ENCODE results near the gene GLTP.

GLTP gene

GRCh38 chr12:109915171-109916040 is 35.1 kb upstream of the GLTP start:
- TF ChIP-seq, protein P1, sequence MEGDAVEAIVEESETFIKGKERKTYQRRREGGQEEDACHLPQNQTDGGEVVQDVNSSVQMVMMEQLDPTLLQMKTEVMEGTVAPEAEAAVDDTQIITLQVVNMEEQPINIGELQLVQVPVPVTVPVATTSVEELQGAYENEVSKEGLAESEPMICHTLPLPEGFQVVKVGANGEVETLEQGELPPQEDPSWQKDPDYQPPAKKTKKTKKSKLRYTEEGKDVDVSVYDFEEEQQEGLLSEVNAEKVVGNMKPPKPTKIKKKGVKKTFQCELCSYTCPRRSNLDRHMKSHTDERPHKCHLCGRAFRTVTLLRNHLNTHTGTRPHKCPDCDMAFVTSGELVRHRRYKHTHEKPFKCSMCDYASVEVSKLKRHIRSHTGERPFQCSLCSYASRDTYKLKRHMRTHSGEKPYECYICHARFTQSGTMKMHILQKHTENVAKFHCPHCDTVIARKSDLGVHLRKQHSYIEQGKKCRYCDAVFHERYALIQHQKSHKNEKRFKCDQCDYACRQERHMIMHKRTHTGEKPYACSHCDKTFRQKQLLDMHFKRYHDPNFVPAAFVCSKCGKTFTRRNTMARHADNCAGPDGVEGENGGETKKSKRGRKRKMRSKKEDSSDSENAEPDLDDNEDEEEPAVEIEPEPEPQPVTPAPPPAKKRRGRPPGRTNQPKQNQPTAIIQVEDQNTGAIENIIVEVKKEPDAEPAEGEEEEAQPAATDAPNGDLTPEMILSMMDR (IDR thresholded peaks at IDR 0.05; ENCODE audit: low read depth, low read length), result no peak
- no peak overlapping the region for H3K4me3 ChIP-seq (ENCODE audit: low read depth, low read length)

GRCh38 chr12:109914461-109914860 is 34.1 kb upstream of the GLTP start:
- H3K4me3 ChIP-seq (ENCODE audit: low read depth, low read length), result no peak overlapping the region
- TF ChIP-seq, protein P1 (IDR thresholded peaks at IDR 0.05; ENCODE audit: low read depth, low read length), result no peak

DNA sequence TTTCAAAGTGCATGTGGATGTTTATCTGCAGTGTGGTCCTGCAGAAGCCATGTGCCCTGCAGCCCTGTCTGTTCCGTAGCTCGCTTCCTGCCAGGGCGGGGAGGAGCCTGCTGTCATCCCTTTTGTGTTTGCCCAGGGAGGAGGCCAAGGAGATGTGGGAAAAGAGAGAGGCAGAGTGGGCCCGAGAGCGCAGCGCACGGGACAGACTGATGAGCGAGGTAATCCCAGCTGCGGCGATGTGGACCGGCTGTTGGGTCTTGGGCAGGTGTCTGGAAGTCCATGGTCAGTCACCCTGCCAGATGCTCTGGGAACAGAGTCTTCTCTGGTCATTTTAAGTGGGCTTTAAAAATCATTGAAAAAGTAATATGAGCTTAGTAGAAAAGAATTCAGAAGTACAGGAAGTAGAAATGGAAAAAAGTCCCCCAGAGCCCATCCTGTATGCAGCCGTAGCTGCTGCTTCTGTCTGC is 32.5 kb upstream of the GLTP start:
- TF ChIP-seq, protein P1 (IDR thresholded peaks at IDR 0.05; ENCODE audit: low read depth, low read length), result no peak
- no peak overlapping the region for H3K4me3 ChIP-seq (ENCODE audit: low read depth, low read length)

DNA sequence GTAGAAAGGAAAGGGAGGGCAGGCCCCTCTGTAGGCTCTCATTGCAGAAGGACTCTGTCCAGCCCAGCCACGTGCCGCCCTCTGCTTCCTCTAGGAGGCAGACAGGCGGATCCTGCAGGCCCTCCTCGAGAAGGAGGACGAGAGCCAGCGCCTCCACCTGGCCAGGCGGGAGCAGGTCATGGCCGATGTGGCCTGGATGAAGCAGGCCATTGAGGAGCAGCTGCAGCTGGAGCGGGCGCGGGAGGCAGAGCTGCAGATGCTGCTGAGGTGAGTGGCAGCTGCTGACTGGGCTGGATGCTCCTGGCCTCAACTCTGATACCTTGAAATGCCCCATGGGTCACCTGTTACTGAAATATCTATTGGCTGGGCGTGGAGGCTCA is 30.6 kb upstream of the GLTP start:
- H3K4me3 ChIP-seq (ENCODE audit: low read depth, low read length), result no peak overlapping the region
- TF ChIP-seq, protein P1 (IDR thresholded peaks at IDR 0.05; ENCODE audit: low read depth, low read length), result 0 out of 2 replicates have a peak, but pooled peaks have one; percentile 21

DNA sequence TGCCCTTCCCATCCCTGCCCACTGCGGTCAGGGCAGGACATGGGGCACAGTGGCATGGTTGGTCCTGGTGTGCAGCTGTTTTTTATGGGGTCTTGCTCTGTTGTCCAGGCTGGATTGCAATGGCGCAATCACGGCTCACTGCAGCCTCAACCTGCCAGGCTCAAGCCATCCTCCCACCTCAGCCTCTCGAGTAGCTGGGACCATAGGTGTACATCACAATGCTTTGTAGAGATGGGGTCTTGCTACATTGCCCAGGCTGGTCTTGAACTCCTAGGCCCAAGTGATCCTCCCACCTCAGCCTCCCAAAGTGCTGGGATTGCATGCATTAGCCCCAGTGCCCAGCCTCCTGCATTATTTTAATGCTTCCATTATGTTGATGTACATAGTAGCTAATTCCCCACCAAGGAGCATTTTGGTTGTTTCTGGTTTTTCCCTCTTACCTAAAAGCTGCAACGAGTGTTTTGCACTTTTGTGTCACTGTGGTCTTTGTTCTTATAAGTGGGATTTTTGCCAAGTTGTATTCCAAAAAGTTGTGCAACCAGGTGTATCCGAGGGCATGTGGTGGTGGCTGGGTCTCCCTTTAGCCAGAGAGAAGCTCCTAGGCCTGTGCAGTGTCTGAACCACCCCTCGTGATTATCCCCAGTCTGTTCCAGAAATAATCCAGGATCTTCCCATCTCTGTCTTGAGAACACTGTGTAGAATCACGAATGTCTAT is 30.1 kb upstream of the GLTP start:
- no peak overlapping the region for H3K4me3 ChIP-seq (ENCODE audit: low read depth, low read length)
- TF ChIP-seq, protein P1 (IDR thresholded peaks at IDR 0.05; ENCODE audit: low read depth, low read length), result no peak

DNA sequence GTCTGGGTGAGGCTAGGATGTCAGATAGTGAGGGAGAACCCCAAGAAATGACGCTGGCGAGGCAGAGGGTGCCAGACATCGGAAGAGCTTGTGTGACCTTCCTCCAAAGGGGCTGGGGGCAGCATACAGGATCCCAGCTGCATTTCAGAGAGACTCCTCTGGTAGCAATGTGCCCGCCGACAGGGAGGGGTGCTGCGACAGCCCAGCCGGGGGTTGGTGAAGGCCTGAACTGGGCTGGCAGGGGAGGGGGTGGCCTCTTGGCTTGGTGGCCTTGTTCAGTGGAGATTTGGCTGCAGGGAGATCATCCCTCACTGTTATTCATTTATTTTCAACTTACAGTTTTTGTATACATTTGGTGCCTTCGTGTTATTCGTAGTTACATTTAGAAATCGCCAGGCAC is 25.0 kb upstream of the GLTP start:
- TF ChIP-seq, protein P1 (IDR thresholded peaks at IDR 0.05; ENCODE audit: low read depth, low read length), result no peak
- H3K4me3 ChIP-seq (ENCODE audit: low read depth, low read length), result no peak overlapping the region
